ENCODE data around the gene SLC39A2.

SLC39A2 gene

DNA sequence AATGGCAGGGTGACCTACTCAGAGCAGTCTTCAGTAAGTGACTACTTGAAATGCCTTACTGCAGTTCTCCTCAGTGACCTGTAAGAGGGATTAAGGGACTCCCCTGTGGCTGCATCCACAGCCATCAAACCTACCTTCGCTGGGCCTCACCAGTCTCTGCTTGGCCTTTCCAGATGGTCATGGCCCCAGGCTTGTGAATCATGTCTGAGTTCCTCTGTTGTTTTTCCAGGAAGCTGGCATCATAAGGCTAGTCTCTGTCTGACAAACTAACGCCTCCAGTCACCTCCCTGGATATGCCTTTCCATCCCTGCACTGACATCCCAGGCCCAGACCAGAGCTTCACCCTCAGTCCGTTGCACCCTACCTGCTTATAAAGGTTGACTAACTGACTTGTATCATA, 29.8 kb upstream of the SLC39A2 start:
- TF ChIP-seq, protein P1, sequence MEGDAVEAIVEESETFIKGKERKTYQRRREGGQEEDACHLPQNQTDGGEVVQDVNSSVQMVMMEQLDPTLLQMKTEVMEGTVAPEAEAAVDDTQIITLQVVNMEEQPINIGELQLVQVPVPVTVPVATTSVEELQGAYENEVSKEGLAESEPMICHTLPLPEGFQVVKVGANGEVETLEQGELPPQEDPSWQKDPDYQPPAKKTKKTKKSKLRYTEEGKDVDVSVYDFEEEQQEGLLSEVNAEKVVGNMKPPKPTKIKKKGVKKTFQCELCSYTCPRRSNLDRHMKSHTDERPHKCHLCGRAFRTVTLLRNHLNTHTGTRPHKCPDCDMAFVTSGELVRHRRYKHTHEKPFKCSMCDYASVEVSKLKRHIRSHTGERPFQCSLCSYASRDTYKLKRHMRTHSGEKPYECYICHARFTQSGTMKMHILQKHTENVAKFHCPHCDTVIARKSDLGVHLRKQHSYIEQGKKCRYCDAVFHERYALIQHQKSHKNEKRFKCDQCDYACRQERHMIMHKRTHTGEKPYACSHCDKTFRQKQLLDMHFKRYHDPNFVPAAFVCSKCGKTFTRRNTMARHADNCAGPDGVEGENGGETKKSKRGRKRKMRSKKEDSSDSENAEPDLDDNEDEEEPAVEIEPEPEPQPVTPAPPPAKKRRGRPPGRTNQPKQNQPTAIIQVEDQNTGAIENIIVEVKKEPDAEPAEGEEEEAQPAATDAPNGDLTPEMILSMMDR (IDR thresholded peaks at IDR 0.05; ENCODE audit: insufficient read depth, low read length, poor library complexity, severe bottlenecking) = no peak
- TF ChIP-seq EZH2phosphoT487 (conservative IDR thresholded peaks at IDR 0.05; ENCODE audit: low read length) = no peak
- H4K20me1 ChIP-seq (ENCODE audit: low read depth, low read length) = no peaks in the 10 kb centered on the region
- H3K79me2 ChIP-seq (ENCODE audit: insufficient read depth, low read length) = no peaks in the 10 kb centered on the region
- no peak overlapping the region for H2AFZ ChIP-seq (ENCODE audit: low read depth, low read length, severe bottlenecking)
- no peaks in the 10 kb centered on the region for H3F3A ChIP-seq (ENCODE audit: insufficient read depth)
- H3K4me2 ChIP-seq (ENCODE audit: low read depth, low read length, poor library complexity, severe bottlenecking) = no peak overlapping the region
- no peak overlapping the region for H3K4me3 ChIP-seq (ENCODE audit: insufficient read depth, low read length, poor library complexity, severe bottlenecking)
- H3K9me2 ChIP-seq (replicated peaks; ENCODE audit: insufficient read depth, low read length) = no peaks in the 10 kb centered on the region
- no peak overlapping the region for H3K27ac ChIP-seq (ENCODE audit: low read depth, low read length)
- H3K9me3 ChIP-seq (ENCODE audit: insufficient read depth, low read length) = no peaks in the 10 kb centered on the region
- no peaks in the 10 kb centered on the region for H3K27me3 ChIP-seq (ENCODE audit: low read length)
- no peak overlapping the region for H3K9ac ChIP-seq (ENCODE audit: low read length)
- H3K36me3 ChIP-seq (ENCODE audit: low read length) = no peaks in the 10 kb centered on the region

- Histone ChIP-seq H3K9me3 (ENCODE audit: insufficient read depth, low read length) (no peaks in the 10 kb centered on the region), H4K20me1 (ENCODE audit: low read depth, low read length) (no peaks in the 10 kb centered on the region), H3K79me2 (ENCODE audit: insufficient read depth, low read length) (no peaks in the 10 kb centered on the region), H3K36me3 (ENCODE audit: low read length) (no peaks in the 10 kb centered on the region), H3K4me3 (ENCODE audit: insufficient read depth, low read length, poor library complexity, severe bottlenecking) (peak overlapping the region; percentile 59), H3K27me3 (ENCODE audit: low read length) (no peaks in the 10 kb centered on the region), H3K9me2 (replicated peaks; ENCODE audit: insufficient read depth, low read length) (no peaks in the 10 kb centered on the region), H3F3A (ENCODE audit: insufficient read depth) (no peaks in the 10 kb centered on the region), H3K4me2 (ENCODE audit: low read depth, low read length, poor library complexity, severe bottlenecking) (peak overlapping the region; percentile 77), H2AFZ (ENCODE audit: low read depth, low read length, severe bottlenecking) (peak overlapping the region; percentile 97), H3K27ac (ENCODE audit: low read depth, low read length) (no peak overlapping the region), H3K9ac (ENCODE audit: low read length) (peak overlapping the region; percentile 73)
- no peak for TF ChIP-seq EZH2phosphoT487 (conservative IDR thresholded peaks at IDR 0.05; ENCODE audit: low read length)
- TF ChIP-seq, protein P1 (IDR thresholded peaks at IDR 0.05; ENCODE audit: insufficient read depth, low read length, poor library complexity, severe bottlenecking) = no peak
Measured at GRCh38 chr14:20970647-20970982, 28.5 kb upstream of the SLC39A2 start.

DNA sequence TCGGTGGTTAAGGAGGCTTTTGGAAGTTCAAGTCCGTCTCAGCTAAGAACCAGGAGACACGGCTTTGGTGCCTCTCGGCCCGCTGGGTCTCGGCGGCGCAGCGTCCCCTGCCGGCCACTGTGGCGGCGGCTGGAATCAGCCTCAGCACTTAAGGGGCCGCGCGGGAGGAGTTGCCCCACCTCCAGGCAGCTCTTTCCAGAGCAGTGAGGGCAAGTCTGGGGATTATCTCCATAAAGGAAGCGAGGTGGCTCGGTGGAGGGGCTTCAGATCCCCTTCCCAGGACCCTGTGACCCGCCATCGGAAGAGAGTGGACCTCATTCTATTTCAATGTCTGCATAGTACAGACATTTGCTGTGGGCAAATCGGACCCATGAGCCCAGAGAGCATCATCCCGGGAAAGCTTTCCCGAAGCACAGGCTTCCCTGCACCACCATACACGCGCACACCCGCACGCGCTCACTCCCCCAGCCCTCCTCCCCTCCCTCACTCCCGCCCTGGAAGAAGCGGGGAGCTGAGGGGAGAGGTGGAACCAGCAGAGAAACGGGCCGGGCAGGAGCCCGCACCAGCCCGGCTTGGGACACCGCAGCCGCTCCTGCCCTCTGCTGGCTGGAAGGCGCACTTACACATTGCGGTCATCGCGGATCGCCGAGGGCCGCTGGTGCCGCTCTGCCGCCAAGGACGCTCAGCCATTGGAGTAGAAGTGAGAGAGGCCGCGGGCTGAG, 27.9 kb upstream of the SLC39A2 start:
- no peaks in the 10 kb centered on the region for H3K27me3 ChIP-seq (ENCODE audit: low read length)
- H3K4me2 ChIP-seq (ENCODE audit: low read depth, low read length, poor library complexity, severe bottlenecking) = peak overlapping the region; percentile 77
- H4K20me1 ChIP-seq (ENCODE audit: low read depth, low read length) = no peaks in the 10 kb centered on the region
- peak overlapping the region; percentile 97 for H2AFZ ChIP-seq (ENCODE audit: low read depth, low read length, severe bottlenecking)
- TF ChIP-seq, protein P1 (IDR thresholded peaks at IDR 0.05; ENCODE audit: insufficient read depth, low read length, poor library complexity, severe bottlenecking) = peak; percentile 81
- no peak for TF ChIP-seq EZH2phosphoT487 (conservative IDR thresholded peaks at IDR 0.05; ENCODE audit: low read length)
- no peaks in the 10 kb centered on the region for H3K79me2 ChIP-seq (ENCODE audit: insufficient read depth, low read length)
- H3K9ac ChIP-seq (ENCODE audit: low read length) = peak overlapping the region; percentile 73
- peak overlapping the region; percentile 59 for H3K4me3 ChIP-seq (ENCODE audit: insufficient read depth, low read length, poor library complexity, severe bottlenecking)
- no peak overlapping the region for H3K27ac ChIP-seq (ENCODE audit: low read depth, low read length)
- no peaks in the 10 kb centered on the region for H3K9me3 ChIP-seq (ENCODE audit: insufficient read depth, low read length)
- no peaks in the 10 kb centered on the region for H3F3A ChIP-seq (ENCODE audit: insufficient read depth)
- no peaks in the 10 kb centered on the region for H3K9me2 ChIP-seq (replicated peaks; ENCODE audit: insufficient read depth, low read length)
- no peaks in the 10 kb centered on the region for H3K36me3 ChIP-seq (ENCODE audit: low read length)
